T follicular helper cell (primary cell): ENCODE data around the gene TDO2.

ENCODE experiments used
- DNase-seq: peaks from one replicate; pipeline ENCODE4 v3.0.0-alpha.2; 2020; ENCODE audit warnings: low read depth

Gene TDO2

GRCh38 chr4:155953151-155954117 lies 49.9 kb downstream of the TDO2 start, which contains the start of gene CTSO:
TSS of gene CTSO (minus strand) at chr4:155953866. CDS start at chr4:155953847, 19 bp downstream.
- peak; percentile 44 for DNase-seq

GRCh38 chr4:155954118-155954685 lies 50.7 kb downstream of the TDO2 start:
- no peak for DNase-seq

- no peak for DNase-seq
These were observed 51.4 kb downstream of the TDO2 start for GRCh38 chr4:155954939-155955338.

DNA sequence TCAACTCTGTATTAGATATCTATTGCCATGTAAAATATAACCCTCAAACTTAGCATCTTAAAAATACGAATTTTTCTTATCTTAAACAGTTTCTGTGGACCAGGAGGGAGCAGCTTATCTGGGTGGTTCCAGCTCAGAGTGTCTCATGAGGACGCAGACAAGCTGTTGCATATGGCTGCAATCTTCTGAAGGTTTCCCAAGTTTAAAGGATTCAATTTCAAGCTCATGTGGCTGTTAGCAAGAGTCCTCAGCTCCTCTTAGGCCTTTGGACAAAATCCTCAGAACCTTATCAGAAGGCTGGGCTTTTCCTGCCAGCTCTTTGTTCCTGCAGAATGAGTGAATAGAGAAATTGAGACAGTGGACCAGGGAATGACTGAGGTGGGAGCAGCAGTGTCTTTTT lies 53.0 kb downstream of the TDO2 start:
- no peak for DNase-seq

- DNase-seq, result no peak
These were observed 55.9 kb downstream of the TDO2 start for GRCh38 chr4:155959417-155959816.

- no peak for DNase-seq
These were observed 57.0 kb downstream of the TDO2 start for GRCh38 chr4:155960522-155960921.

- no peak for DNase-seq
These were observed 58.1 kb downstream of the TDO2 start for GRCh38 chr4:155961575-155961974.

DNA sequence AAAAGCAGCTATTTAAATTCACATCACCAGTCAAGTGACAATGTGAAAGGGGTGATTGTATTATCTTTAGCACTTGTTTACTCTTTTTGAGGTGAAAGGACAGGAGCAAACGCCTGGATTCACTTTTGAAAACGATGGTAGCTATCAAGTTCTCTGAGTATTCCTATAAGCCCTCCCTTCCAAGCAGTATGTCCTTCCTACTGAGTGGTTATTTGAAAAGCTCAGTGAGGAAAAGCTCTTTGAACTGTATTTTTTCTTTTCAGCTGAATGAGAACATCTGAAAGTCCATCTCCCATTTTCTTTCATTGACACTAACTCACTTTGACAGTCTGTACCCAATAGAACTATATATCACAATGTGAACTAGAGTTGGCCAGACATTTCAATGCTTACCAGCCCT lies 59.3 kb downstream of the TDO2 start:
- DNase-seq, result no peak

- no peak for DNase-seq
These were observed 60.8 kb downstream of the TDO2 start for GRCh38 chr4:155964016-155964891.

- DNase-seq, result no peak
These were observed 62.7 kb downstream of the TDO2 start for GRCh38 chr4:155966171-155966570.

GRCh38 chr4:155966731-155967395 lies 63.4 kb downstream of the TDO2 start:
- DNase-seq, result no peak
